Keratinocyte (primary cell): ENCODE results near the gene CTRB1.

Experiments used
- CTCF ChIP-seq, 3 experiments: IDR thresholded peaks in 1 of 3; conservative IDR thresholded peaks in 1 of 3; optimal IDR thresholded peaks in 1 of 3; 2 replicates in 2 of 3; 3 replicates in 1 of 3; pipeline versions ENCODE3 to v1.5.1; 2011; ENCODE audit warnings: low read length in 3 of 3, mild to moderate bottlenecking in 3 of 3, moderate library complexity in 2 of 3, control low read depth in 1 of 3, inconsistent platforms in 1 of 3; ENCODE audit not compliant: insufficient read depth in 2 of 3; ENCODE audit errors: extremely low read depth in 1 of 3
- EZH2 ChIP-seq: IDR thresholded peaks from one replicate; pipeline ENCODE4 v1.6.1; 2012; ENCODE audit warnings: inconsistent platforms, mild to moderate bottlenecking, low read length, moderate library complexity

DNA sequence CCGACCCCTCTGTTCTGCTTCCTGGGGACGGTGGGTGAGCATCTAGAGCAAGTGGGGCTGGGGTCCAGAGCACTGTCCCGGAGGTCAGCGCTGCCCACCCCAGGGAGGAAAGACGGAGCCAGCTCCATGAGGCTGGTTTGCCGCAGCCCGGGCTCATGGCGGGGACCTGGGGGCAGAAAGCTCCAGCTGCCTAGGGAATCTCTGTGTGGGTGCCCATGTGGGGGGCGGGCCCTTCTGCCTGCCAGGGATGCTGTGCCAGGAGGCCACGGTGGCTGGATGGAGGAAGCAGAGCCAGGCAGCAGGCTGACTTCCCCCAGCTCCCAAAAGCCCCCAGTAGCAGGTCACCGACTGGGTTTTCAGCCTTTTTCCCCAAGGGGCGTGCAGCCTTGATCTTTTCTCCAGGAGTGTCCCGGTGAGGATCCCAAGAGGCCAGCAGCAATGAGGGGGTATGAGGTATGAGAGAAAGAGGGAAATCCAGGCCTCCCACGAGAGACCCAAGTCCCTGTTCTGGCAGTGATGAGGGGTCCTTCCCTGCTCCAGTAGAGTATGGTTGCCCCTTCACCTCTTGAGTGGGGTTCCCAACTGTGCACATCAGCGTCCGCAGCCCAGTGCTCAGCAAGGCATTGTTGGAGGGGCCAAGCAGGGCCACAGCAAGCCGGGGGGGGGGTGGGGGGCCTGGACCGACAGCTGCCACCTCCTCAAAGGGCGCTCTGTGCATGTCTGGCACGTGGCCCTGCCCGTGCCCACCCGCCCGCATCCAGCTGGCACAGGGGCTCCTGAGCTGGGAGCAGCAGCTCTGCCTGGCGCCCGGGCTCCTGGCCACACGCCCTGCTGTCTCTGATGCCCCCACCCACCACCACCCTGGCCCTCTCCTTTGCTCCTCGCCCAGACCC, 48.2 kb downstream of the CTRB1 start:
- TF ChIP-seq CTCF (optimal IDR thresholded peaks at IDR 0.05 in 1 of 3, IDR thresholded peaks at IDR 0.05 in 1 of 3, conservative IDR thresholded peaks at IDR 0.05 in 1 of 3; ENCODE audit: extremely low read depth in 1 of 3, insufficient read depth in 2 of 3, low read length in 3 of 3), result no peak
- TF ChIP-seq EZH2, result no peak
